A673 (cell line): ENCODE results near the gene EPHA10.

Source experiments
- CTCF ChIP-seq: fragments of 300-800, 200-600 bp; sonication (generic); conservative IDR thresholded peaks from 2 replicates; pipeline ENCODE4 v1.5.1; 2017; ENCODE audit warnings: low read depth, mild to moderate bottlenecking, antibody characterized with exemption, low read length, moderate library complexity, mixed read lengths
- EZH2 ChIP-seq: fragments of 200-600 bp; sonication (generic); IDR thresholded peaks from 2 replicates; pipeline ENCODE4 v1.6.1; 2017; ENCODE audit warnings: borderline replicate concordance, low read depth, mild to moderate bottlenecking, mixed read lengths, antibody characterized with exemption, low read length; ENCODE audit not compliant: poor library complexity, severe bottlenecking

GRCh38 chr1:37677808-37678207 is 87.1 kb downstream of the EPHA10 start:
- TF ChIP-seq CTCF (no peak), EZH2 (no peak)
